OCI-LY7 (cell line): ENCODE data around the gene CNTN5.

Experiments
- EZH2phosphoT487 ChIP-seq: fragments of 200-600 bp; sonication (generic); IDR thresholded peaks from 2 replicates; pipeline ENCODE4 v1.6.1; 2018; ENCODE audit warnings: low read depth, borderline replicate concordance, mild to moderate bottlenecking, mixed run types, antibody characterized with exemption, low read length, moderate library complexity, mixed read lengths
- TF ChIP-seq, protein P1 (sequence below): fragments of 200-600 bp; sonication (generic); conservative IDR thresholded peaks from 2 replicates; pipeline ENCODE4 v1.5.1; 2014; ENCODE audit warnings: mild to moderate bottlenecking, antibody characterized with exemption, low read length, moderate library complexity, mixed read lengths

DNA sequence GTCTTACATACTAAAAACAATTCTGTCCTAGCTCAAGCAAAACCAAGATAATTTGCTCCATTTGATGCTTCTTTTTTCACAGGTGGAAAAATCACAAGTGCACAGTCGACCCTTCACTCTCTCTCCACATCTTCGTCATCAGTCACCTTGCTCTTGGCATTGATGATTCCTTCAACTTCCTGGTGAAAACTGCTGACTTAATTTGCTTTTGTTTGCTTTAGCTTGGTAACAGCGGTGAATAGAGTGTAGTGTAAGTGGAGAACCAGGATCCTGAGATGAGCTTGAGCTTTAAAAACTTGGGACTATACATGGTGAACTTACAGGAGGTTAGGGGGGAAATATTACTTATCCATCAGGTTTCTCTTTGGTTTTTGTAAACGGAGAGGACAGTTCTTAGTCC is 1335.3 kb downstream of the CNTN5 start:
- TF ChIP-seq, protein P1, sequence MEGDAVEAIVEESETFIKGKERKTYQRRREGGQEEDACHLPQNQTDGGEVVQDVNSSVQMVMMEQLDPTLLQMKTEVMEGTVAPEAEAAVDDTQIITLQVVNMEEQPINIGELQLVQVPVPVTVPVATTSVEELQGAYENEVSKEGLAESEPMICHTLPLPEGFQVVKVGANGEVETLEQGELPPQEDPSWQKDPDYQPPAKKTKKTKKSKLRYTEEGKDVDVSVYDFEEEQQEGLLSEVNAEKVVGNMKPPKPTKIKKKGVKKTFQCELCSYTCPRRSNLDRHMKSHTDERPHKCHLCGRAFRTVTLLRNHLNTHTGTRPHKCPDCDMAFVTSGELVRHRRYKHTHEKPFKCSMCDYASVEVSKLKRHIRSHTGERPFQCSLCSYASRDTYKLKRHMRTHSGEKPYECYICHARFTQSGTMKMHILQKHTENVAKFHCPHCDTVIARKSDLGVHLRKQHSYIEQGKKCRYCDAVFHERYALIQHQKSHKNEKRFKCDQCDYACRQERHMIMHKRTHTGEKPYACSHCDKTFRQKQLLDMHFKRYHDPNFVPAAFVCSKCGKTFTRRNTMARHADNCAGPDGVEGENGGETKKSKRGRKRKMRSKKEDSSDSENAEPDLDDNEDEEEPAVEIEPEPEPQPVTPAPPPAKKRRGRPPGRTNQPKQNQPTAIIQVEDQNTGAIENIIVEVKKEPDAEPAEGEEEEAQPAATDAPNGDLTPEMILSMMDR: no peak
- TF ChIP-seq EZH2phosphoT487: no peak
